ENCODE measurements around the gene OR2B3.

Gene OR2B3

GRCh38 chr6:29099190-29099589, 12.1 kb upstream of the OR2B3 start, which contains the start of gene OR2J1:
Gene OR2J1, plus strand, starts transcription at chr6:29099490. Its CDS starts 1,453 bp downstream, at chr6:29100943.
- no peak for DNase-seq (ENCODE audit: low read depth)
- in situ Hi-C loops (cut with HindIII; ENCODE audit: low sequenced_read_pairs): no loop called here
- H3K4me3 ChIP-seq (ENCODE audit: low read depth, low read length): no peak within 1 kb of the TSS
- TF ChIP-seq CTCF (IDR thresholded peaks at IDR 0.05; ENCODE audit: low read depth, low read length, missing control alignments): no peak

- in situ Hi-C loops (cut with HindIII; ENCODE audit: low sequenced_read_pairs): no loop called here
- no peak overlapping the region for H3K4me3 ChIP-seq (ENCODE audit: low read depth, low read length)
- no peak for TF ChIP-seq CTCF (IDR thresholded peaks at IDR 0.05; ENCODE audit: low read depth, low read length, missing control alignments)
- DNase-seq (ENCODE audit: low read depth): no peak
Measured at GRCh38 chr6:29097803-29098202, 10.7 kb upstream of the OR2B3 start.

GRCh38 chr6:29092957-29093356, 5.8 kb upstream of the OR2B3 start:
- H3K4me3 ChIP-seq (ENCODE audit: low read depth, low read length): no peak overlapping the region
- no peak for DNase-seq (ENCODE audit: low read depth)
- in situ Hi-C loops (cut with HindIII; ENCODE audit: low sequenced_read_pairs): no loop called here

GRCh38 chr6:29082457-29082856, 4.7 kb downstream of the OR2B3 start:
- in situ Hi-C loops (cut with HindIII; ENCODE audit: low sequenced_read_pairs): no loop called here
- no peak for TF ChIP-seq CTCF (IDR thresholded peaks at IDR 0.05; ENCODE audit: low read depth, low read length, missing control alignments)
- no peak overlapping the region for H3K4me3 ChIP-seq (ENCODE audit: low read depth, low read length)
- no peak for DNase-seq (ENCODE audit: low read depth)

More at GRCh38 chr6:29092957-29093356, 5.8 kb upstream of the OR2B3 start:
- TF ChIP-seq CTCF (IDR thresholded peaks at IDR 0.05; ENCODE audit: low read depth, low read length, missing control alignments): no peak

- DNase-seq (ENCODE audit: low read depth): no peak
- TF ChIP-seq CTCF (IDR thresholded peaks at IDR 0.05; ENCODE audit: low read depth, low read length, missing control alignments): no peak
- in situ Hi-C loops (cut with HindIII; ENCODE audit: low sequenced_read_pairs): no loop called here
- H3K4me3 ChIP-seq (ENCODE audit: low read depth, low read length): no peak overlapping the region
Measured at GRCh38 chr6:29081312-29081711, 5.8 kb downstream of the OR2B3 start.

- no peak overlapping the region for H3K4me3 ChIP-seq (ENCODE audit: low read depth, low read length)
- DNase-seq (ENCODE audit: low read depth): no peak
- in situ Hi-C loops (cut with HindIII; ENCODE audit: low sequenced_read_pairs): no loop called here
- TF ChIP-seq CTCF (IDR thresholded peaks at IDR 0.05; ENCODE audit: low read depth, low read length, missing control alignments): no peak
Measured at GRCh38 chr6:29079203-29079602, 7.9 kb downstream of the OR2B3 start.

Data from astrocyte of the cerebellum (primary cell).